HepG2 (cell line): ENCODE results near the gene GGTA1. TPM values are rescaled to one million over a fixed set of nuclear protein-coding genes. Genes with fewer than 3 reads are reported as not detected.

Source experiments
- CBFB ChIP-seq: sonication (generic); formaldehyde crosslinking; IDR thresholded peaks from 2 replicates; pipeline ENCODE4 v1.4.0; 2020; ENCODE audit warnings: missing genetic modification reagents
- GTF2F1 ChIP-seq: fragments of 150-350 bp; IDR thresholded peaks from 2 replicates; pipeline ENCODE4 v1.6.1; 2014; ENCODE audit warnings: low read length
- HCFC1 ChIP-seq: fragments of 150-350 bp; IDR thresholded peaks from 2 replicates; pipeline ENCODE4 v1.6.1; 2014; ENCODE audit warnings: low read depth, low read length
- HDAC1 ChIP-seq: sonication (generic); formaldehyde crosslinking; IDR thresholded peaks from 2 replicates; pipeline ENCODE4 v1.5.1; 2020; ENCODE audit warnings: mild to moderate bottlenecking, missing genetic modification reagents
- POLR2AphosphoS5 ChIP-seq: IDR thresholded peaks from 2 replicates; pipeline ENCODE4 v1.6.1; 2012; ENCODE audit warnings: low read depth, low read length
- PRPF4 ChIP-seq: fragments of 200-400 bp; formaldehyde crosslinking; IDR thresholded peaks from 2 replicates; pipeline ENCODE4 v1.6.1; 2016; ENCODE audit warnings: low read length, low read depth; ENCODE audit not compliant: poor library complexity, severe bottlenecking
- SIX4 ChIP-seq: sonication (generic); formaldehyde crosslinking; IDR thresholded peaks from 2 replicates; pipeline ENCODE4 v1.4.0; 2020; ENCODE audit warnings: missing genetic modification reagents
- TAF15 ChIP-seq: fragments of 200-400 bp; formaldehyde crosslinking; IDR thresholded peaks from one replicate; pipeline ENCODE4 v1.6.1; 2018; ENCODE audit warnings: mild to moderate bottlenecking, low read depth, low read length; ENCODE audit not compliant: poor library complexity, severe bottlenecking
- TARDBP ChIP-seq: sonication (generic); formaldehyde crosslinking; IDR thresholded peaks from 2 replicates; pipeline ENCODE4 v1.8.0; 2022; ENCODE audit warnings: mild to moderate bottlenecking, missing genetic modification reagents
- TCF7L2 ChIP-seq: IDR thresholded peaks from 2 replicates; pipeline ENCODE4 v1.6.1; 2011; ENCODE audit warnings: mild to moderate bottlenecking, low read depth, low read length, moderate library complexity
- ZBTB42 ChIP-seq: sonication (generic); formaldehyde crosslinking; IDR thresholded peaks from 2 replicates; pipeline ENCODE4 v1.5.0; 2020; ENCODE audit warnings: mild to moderate bottlenecking, missing genetic modification reagents
- ZEB1 ChIP-seq: IDR thresholded peaks from 2 replicates; pipeline ENCODE4 v1.6.1; 2012; ENCODE audit warnings: mild to moderate bottlenecking, low read depth, inconsistent platforms; ENCODE audit not compliant: insufficient replicate concordance
- ZFP82 ChIP-seq: sonication (generic); formaldehyde crosslinking; IDR thresholded peaks from 2 replicates; pipeline ENCODE4 v1.5.1; 2020; ENCODE audit warnings: mild to moderate bottlenecking, missing genetic modification reagents, borderline replicate concordance
- ZNF264 ChIP-seq: sonication (generic); formaldehyde crosslinking; IDR thresholded peaks from 2 replicates; pipeline ENCODE4 v1.4.0; 2020; ENCODE audit warnings: missing genetic modification reagents
- ZNF335 ChIP-seq: sonication (generic); formaldehyde crosslinking; IDR thresholded peaks from 2 replicates; pipeline ENCODE4 v1.4.0; 2020; ENCODE audit warnings: missing genetic modification reagents
- ZNF337 ChIP-seq: sonication (generic); formaldehyde crosslinking; IDR thresholded peaks from 2 replicates; pipeline ENCODE4 v1.5.1; 2020; ENCODE audit warnings: missing genetic modification reagents, low read depth, mild to moderate bottlenecking, borderline replicate concordance
- ZNF451 ChIP-seq: sonication (generic); formaldehyde crosslinking; IDR thresholded peaks from 2 replicates; pipeline ENCODE4 v1.5.0; 2020; ENCODE audit warnings: mild to moderate bottlenecking, missing genetic modification reagents
- ZNF839 ChIP-seq: sonication (generic); formaldehyde crosslinking; IDR thresholded peaks from 2 replicates; pipeline ENCODE4 v1.4.0; 2020; ENCODE audit warnings: missing genetic modification reagents, mild to moderate bottlenecking, borderline replicate concordance
- ZNF891 ChIP-seq: sonication (generic); formaldehyde crosslinking; IDR thresholded peaks from 2 replicates; pipeline ENCODE4 v1.5.0; 2020; ENCODE audit warnings: mild to moderate bottlenecking, missing genetic modification reagents
- polyA plus RNA-seq, 8 experiments: library from polyadenylated mRNA; depleted of rRNA in 3 of 8; stranded (reverse) in 7 of 8; unstranded in 1 of 8; fragments of >200 nt; fragmentation: Illumina TruSeq in 4 of 8; extraction: Trizol in 4 of 8; gene quantifications; 2 replicates each; pipeline versions ENCODE4 v1.2.1 to v1.2.3, GENCODE V29; 2011 to 2016; ENCODE audit warnings: low read depth in 4 of 8, missing spikeins in 1 of 8, mixed read lengths in 1 of 8; ENCODE audit not compliant: insufficient read depth in 1 of 8
- total RNA-seq, 5 experiments: library from RNA; depleted of rRNA; stranded (reverse); fragments of >200 nt; fragmentation: Illumina TruSeq; extraction: Trizol; gene quantifications; 2 replicates each; pipeline ENCODE4 v1.2.3, GENCODE V29; 2016; ENCODE audit warnings: low read depth in 1 of 5
- TF ChIP-seq, protein P1 (sequence below): sonication (generic); formaldehyde crosslinking; IDR thresholded peaks from 2 replicates; pipeline ENCODE4 v1.5.1; 2020; ENCODE audit warnings: missing genetic modification reagents, mild to moderate bottlenecking, borderline replicate concordance
- TF ChIP-seq, protein P2 (sequence below): sonication (generic); formaldehyde crosslinking; IDR thresholded peaks from 2 replicates; pipeline ENCODE4 v1.5.1; 2020; ENCODE audit warnings: missing genetic modification reagents, mild to moderate bottlenecking, borderline replicate concordance
- TF ChIP-seq, protein P3 (sequence below): sonication (generic); formaldehyde crosslinking; IDR thresholded peaks from 2 replicates; pipeline ENCODE4 v1.5.0; 2020; ENCODE audit warnings: missing genetic modification reagents
- TF ChIP-seq, protein P4 (sequence below): sonication (generic); formaldehyde crosslinking; IDR thresholded peaks from 2 replicates; pipeline ENCODE4 v1.4.0; 2020; ENCODE audit warnings: missing genetic modification reagents

GGTA1 gene
- total and polyA plus RNA-seq, 2 of the 13 experiments (the other 11 are each of a cell fraction or from before 2014, with no cell fraction given): not detected

DNA sequence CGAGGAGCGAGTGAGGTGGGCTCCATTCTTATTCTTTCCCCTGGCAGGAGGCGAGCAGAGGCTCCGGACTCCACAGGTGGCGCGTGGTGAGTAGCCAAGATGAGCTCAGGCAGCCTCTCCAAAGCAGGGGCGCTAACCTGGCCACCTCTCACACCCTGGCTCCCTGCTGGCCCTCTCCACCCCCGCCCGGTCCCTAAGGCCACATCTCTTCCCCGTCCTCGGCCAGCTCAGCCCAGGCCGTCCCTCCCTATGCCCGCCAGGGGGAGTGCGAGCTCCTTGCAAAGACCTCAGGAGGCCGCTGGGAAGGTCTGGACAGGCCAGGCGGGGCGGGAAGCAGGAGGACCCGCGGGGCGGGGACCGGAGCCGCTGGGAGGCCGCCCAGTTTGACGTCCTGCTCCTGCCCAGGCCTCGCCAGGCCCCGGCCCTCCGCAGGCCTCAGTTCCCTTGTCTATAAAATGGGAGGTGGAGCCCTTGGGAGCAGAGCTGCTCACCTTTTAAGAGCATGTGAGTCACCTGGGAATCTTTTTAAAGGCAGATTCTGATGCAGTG is 46.3 kb upstream of the GGTA1 start (continued):
- TF ChIP-seq POLR2AphosphoS5 (no peak), ZNF337 (CRISPR knock-in tag) (no peak), ZNF891 (CRISPR knock-in tag) (no peak), ZFP82 (CRISPR knock-in tag) (no peak), TCF7L2 (no peak), ZEB1 (no peak), GTF2F1 (no peak), ZNF839 (CRISPR knock-in tag) (no peak), PRPF4 (no peak), ZNF264 (CRISPR knock-in tag) (no peak), TARDBP (no peak), ZNF335 (CRISPR knock-in tag) (0 out of 2 replicates have a peak, but pooled peaks have one; percentile 40), SIX4 (CRISPR knock-in tag) (no peak), HCFC1 (no peak), HDAC1 (no peak), TAF15 (no peak), CBFB (CRISPR knock-in tag) (no peak), ZNF451 (CRISPR knock-in tag) (no peak; the same call in 1 of the 2 replicates), ZBTB42 (no peak)
- TF ChIP-seq, protein P1, sequence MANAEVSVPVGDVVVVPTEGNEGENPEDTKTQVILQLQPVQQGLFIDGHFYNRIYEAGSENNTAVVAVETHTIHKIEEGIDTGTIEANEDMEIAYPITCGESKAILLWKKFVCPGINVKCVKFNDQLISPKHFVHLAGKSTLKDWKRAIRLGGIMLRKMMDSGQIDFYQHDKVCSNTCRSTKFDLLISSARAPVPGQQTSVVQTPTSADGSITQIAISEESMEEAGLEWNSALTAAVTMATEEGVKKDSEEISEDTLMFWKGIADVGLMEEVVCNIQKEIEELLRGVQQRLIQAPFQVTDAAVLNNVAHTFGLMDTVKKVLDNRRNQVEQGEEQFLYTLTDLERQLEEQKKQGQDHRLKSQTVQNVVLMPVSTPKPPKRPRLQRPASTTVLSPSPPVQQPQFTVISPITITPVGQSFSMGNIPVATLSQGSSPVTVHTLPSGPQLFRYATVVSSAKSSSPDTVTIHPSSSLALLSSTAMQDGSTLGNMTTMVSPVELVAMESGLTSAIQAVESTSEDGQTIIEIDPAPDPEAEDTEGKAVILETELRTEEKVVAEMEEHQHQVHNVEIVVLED: peak; percentile 36; the same call in 1 of the 2 replicates
- TF ChIP-seq, protein P2, sequence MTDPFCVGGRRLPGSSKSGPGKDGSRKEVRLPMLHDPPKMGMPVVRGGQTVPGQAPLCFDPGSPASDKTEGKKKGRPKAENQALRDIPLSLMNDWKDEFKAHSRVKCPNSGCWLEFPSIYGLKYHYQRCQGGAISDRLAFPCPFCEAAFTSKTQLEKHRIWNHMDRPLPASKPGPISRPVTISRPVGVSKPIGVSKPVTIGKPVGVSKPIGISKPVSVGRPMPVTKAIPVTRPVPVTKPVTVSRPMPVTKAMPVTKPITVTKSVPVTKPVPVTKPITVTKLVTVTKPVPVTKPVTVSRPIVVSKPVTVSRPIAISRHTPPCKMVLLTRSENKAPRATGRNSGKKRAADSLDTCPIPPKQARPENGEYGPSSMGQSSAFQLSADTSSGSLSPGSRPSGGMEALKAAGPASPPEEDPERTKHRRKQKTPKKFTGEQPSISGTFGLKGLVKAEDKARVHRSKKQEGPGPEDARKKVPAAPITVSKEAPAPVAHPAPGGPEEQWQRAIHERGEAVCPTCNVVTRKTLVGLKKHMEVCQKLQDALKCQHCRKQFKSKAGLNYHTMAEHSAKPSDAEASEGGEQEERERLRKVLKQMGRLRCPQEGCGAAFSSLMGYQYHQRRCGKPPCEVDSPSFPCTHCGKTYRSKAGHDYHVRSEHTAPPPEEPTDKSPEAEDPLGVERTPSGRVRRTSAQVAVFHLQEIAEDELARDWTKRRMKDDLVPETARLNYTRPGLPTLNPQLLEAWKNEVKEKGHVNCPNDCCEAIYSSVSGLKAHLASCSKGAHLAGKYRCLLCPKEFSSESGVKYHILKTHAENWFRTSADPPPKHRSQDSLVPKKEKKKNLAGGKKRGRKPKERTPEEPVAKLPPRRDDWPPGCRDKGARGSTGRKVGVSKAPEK (CRISPR knock-in tag): no peak
- TF ChIP-seq, protein P3, sequence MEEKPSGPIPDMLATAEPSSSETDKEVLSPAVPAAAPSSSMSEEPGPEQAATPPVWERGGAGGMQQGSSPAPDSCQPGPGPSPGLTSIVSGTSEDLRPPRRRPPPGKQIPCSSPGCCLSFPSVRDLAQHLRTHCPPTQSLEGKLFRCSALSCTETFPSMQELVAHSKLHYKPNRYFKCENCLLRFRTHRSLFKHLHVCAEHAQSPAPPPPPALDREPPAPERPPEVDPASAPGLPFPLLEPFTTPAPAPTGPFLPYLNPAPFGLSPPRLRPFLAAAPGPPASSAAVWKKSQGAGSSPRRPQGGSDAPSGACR (CRISPR knock-in tag): no peak
- TF ChIP-seq, protein P4, sequence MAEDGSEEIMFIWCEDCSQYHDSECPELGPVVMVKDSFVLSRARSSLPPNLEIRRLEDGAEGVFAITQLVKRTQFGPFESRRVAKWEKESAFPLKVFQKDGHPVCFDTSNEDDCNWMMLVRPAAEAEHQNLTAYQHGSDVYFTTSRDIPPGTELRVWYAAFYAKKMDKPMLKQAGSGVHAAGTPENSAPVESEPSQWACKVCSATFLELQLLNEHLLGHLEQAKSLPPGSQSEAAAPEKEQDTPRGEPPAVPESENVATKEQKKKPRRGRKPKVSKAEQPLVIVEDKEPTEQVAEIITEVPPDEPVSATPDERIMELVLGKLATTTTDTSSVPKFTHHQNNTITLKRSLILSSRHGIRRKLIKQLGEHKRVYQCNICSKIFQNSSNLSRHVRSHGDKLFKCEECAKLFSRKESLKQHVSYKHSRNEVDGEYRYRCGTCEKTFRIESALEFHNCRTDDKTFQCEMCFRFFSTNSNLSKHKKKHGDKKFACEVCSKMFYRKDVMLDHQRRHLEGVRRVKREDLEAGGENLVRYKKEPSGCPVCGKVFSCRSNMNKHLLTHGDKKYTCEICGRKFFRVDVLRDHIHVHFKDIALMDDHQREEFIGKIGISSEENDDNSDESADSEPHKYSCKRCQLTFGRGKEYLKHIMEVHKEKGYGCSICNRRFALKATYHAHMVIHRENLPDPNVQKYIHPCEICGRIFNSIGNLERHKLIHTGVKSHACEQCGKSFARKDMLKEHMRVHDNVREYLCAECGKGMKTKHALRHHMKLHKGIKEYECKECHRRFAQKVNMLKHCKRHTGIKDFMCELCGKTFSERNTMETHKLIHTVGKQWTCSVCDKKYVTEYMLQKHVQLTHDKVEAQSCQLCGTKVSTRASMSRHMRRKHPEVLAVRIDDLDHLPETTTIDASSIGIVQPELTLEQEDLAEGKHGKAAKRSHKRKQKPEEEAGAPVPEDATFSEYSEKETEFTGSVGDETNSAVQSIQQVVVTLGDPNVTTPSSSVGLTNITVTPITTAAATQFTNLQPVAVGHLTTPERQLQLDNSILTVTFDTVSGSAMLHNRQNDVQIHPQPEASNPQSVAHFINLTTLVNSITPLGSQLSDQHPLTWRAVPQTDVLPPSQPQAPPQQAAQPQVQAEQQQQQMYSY (CRISPR knock-in tag): 0 out of 2 replicates have a peak, but pooled peaks have one; percentile 45
